ENCODE data around the gene ZAR1.
A peak's percentile ranks its signal among the peaks of the same experiment; 100 is the strongest.

The ZAR1 gene

GRCh38 chr4:48490680-48491513 is 845 bp downstream of the ZAR1 start:
- DNase-seq: peak; percentile 59

- DNase-seq: no peak
These were observed 1.6 kb downstream of the ZAR1 start for GRCh38 chr4:48491514-48492176.

GRCh38 chr4:48493452-48494100 is 3.5 kb downstream of the ZAR1 start:
- DNase-seq: no peak

- no peak for DNase-seq
These were observed 5.9 kb downstream of the ZAR1 start for GRCh38 chr4:48495941-48496340.

GRCh38 chr4:48498895-48499294 is 8.8 kb downstream of the ZAR1 start:
- DNase-seq: no peak

GRCh38 chr4:48499551-48500066 is 9.6 kb downstream of the ZAR1 start:
- no peak for DNase-seq

- DNase-seq: no peak
These were observed 13.4 kb downstream of the ZAR1 start for GRCh38 chr4:48503233-48504025.

- DNase-seq: no peak
These were observed 13.9 kb downstream of the ZAR1 start for GRCh38 chr4:48504026-48504330.

GRCh38 chr4:48504352-48504751 is 14.3 kb downstream of the ZAR1 start:
- no peak for DNase-seq

GRCh38 chr4:48506716-48507115 is 16.7 kb downstream of the ZAR1 start:
- DNase-seq: no peak

- DNase-seq: no peak
These were observed 19.5 kb downstream of the ZAR1 start for GRCh38 chr4:48509543-48509942.

GRCh38 chr4:48518143-48518542 is 28.1 kb downstream of the ZAR1 start:
- DNase-seq: no peak

- no peak for DNase-seq
These were observed 36.4 kb downstream of the ZAR1 start for GRCh38 chr4:48526406-48526805.

- DNase-seq: no peak
These were observed 48.3 kb downstream of the ZAR1 start for GRCh38 chr4:48538358-48538757.

GRCh38 chr4:48539597-48539996 is 49.5 kb downstream of the ZAR1 start:
- DNase-seq: no peak

GRCh38 chr4:48542888-48543287 is 52.8 kb downstream of the ZAR1 start:
- DNase-seq: no peak

- no peak for DNase-seq
These were observed 53.7 kb downstream of the ZAR1 start for GRCh38 chr4:48543796-48544195.
